HG02981 (cell line): ENCODE results near the gene POT1.
A peak's percentile ranks its signal among the peaks of the same experiment; 100 is the strongest.

ENCODE experiments used
- ATAC-seq: cut with Tn5 transposase; IDR thresholded peaks from one replicate; pipeline ENCODE4 v1.9.1; 2021; ENCODE audit warnings: mild to moderate bottlenecking, moderate library complexity; ENCODE audit not compliant: unreplicated experiment

POT1 gene

GRCh38 chr7:124811341-124811740 is 118.3 kb downstream of the POT1 start:
- ATAC-seq = no peak

- ATAC-seq = no peak
Observed at GRCh38 chr7:124810605-124811004, 119.0 kb downstream of the POT1 start.

GRCh38 chr7:124808206-124808605 is 121.4 kb downstream of the POT1 start:
- ATAC-seq = no peak

GRCh38 chr7:124801330-124801895 is 128.2 kb downstream of the POT1 start:
- no peak for ATAC-seq

- ATAC-seq = no peak
Observed at GRCh38 chr7:124800386-124800785, 129.2 kb downstream of the POT1 start.

- ATAC-seq = no peak
Observed at GRCh38 chr7:124799448-124799847, 130.2 kb downstream of the POT1 start.

- ATAC-seq = no peak
Observed at GRCh38 chr7:124796771-124797170, 132.9 kb downstream of the POT1 start.

- ATAC-seq = no peak
Observed at GRCh38 chr7:124792696-124793095, 136.9 kb downstream of the POT1 start.

GRCh38 chr7:124792002-124792401 is 137.6 kb downstream of the POT1 start:
- no peak for ATAC-seq

GRCh38 chr7:124791426-124791825 is 138.2 kb downstream of the POT1 start:
- no peak for ATAC-seq

- no peak for ATAC-seq
Observed at GRCh38 chr7:124790645-124791044, 139.0 kb downstream of the POT1 start.

- no peak for ATAC-seq
Observed at GRCh38 chr7:124785994-124786393, 143.6 kb downstream of the POT1 start.

GRCh38 chr7:124784879-124785818 is 144.5 kb downstream of the POT1 start:
- peak; percentile 89 for ATAC-seq

- ATAC-seq = no peak
Observed at GRCh38 chr7:124783271-124783670, 146.4 kb downstream of the POT1 start.

- ATAC-seq = no peak
Observed at GRCh38 chr7:124781907-124782734, 147.5 kb downstream of the POT1 start.

GRCh38 chr7:124781418-124781817 is 148.2 kb downstream of the POT1 start:
- no peak for ATAC-seq

GRCh38 chr7:124780608-124781007 is 149.0 kb downstream of the POT1 start:
- ATAC-seq = no peak

GRCh38 chr7:124780056-124780455 is 149.6 kb downstream of the POT1 start:
- no peak for ATAC-seq

GRCh38 chr7:124779620-124780019 is 150.0 kb downstream of the POT1 start:
- ATAC-seq = no peak

GRCh38 chr7:124779194-124779593 is 150.4 kb downstream of the POT1 start:
- no peak for ATAC-seq

- ATAC-seq = no peak
Observed at GRCh38 chr7:124777268-124777667, 152.4 kb downstream of the POT1 start.
